Measurements from ENCODE around the gene DPP8. TPM values are rescaled to one million over a fixed set of nuclear protein-coding genes. Genes with fewer than 3 reads are reported as not detected.
"Not testable (repeated sequence)": the region's sequence is repeated elsewhere in the genome, so short reads cannot be mapped to it uniquely, and the experiment has no call there.

DPP8 gene
- total RNA-seq, 1 donor from 2014 or later, result 28.4 TPM

DNA sequence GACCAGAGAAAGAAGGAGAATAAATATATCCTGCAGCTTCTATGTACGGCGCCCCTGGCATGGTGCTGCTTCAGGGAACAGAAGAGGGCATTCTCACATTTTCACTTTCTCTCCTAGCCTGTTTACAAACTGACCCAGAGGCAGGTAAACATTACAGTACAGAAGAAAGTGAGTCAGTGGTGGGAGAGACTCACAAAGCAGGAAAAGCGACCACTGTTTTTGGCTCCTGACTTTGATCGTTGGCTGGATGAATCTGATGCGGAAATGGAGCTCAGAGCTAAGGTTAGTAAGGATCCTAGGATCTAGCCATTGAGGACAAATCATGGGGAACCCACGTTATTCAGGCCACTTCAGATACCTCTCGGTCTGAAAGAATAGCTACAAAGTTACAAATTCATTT is 39.1 kb upstream of the DPP8 start:
- H3K36me3 ChIP-seq (ENCODE audit: control insufficient read depth, insufficient read depth, low read length), result peaks cover 5% of the 10 kb centered on the region
- FAIRE-seq, result no peak
- no peak for TF ChIP-seq CTCF (IDR thresholded peaks at IDR 0.05; ENCODE audit: insufficient read depth, low read length, severe bottlenecking)

DNA sequence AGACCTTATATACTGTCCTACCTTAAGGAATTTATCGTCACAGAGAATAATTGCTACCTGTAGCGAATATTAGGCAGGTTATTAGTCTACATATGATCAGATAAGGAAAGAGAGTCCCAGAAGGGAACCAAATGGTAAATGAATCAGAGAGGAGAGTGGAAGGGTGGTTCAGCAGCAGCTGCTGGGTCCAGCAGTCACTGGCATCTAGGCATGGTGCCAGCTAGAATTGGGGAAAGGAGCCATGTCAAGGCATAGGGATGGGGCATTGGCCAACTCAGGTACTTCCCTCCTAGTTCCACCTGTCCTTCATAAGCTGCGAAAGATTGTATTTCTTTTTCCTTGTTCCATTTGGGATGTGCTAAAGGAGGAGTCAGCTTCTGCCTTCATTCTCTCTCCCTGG is 36.2 kb upstream of the DPP8 start:
- TF ChIP-seq CTCF (IDR thresholded peaks at IDR 0.05; ENCODE audit: insufficient read depth, low read length, severe bottlenecking), result no peak
- DNase-seq (ENCODE audit: low read depth), result no peak
- peaks cover 5% of the 10 kb centered on the region for H3K36me3 ChIP-seq (ENCODE audit: control insufficient read depth, insufficient read depth, low read length)
- no peak overlapping the region for H3K4me3 ChIP-seq (ENCODE audit: low read depth, low read length)
- no peaks in the 10 kb centered on the region for H3K27me3 ChIP-seq (ENCODE audit: control insufficient read depth, insufficient read depth, low read length)
- no peak for FAIRE-seq

More for the DNA sequence above, 39.1 kb upstream of the DPP8 start:
- Histone ChIP-seq H3K27me3 (ENCODE audit: control insufficient read depth, insufficient read depth, low read length) (no peaks in the 10 kb centered on the region), H3K4me3 (ENCODE audit: low read depth, low read length) (no peak overlapping the region)
- DNase-seq (ENCODE audit: low read depth), result no peak

DNA sequence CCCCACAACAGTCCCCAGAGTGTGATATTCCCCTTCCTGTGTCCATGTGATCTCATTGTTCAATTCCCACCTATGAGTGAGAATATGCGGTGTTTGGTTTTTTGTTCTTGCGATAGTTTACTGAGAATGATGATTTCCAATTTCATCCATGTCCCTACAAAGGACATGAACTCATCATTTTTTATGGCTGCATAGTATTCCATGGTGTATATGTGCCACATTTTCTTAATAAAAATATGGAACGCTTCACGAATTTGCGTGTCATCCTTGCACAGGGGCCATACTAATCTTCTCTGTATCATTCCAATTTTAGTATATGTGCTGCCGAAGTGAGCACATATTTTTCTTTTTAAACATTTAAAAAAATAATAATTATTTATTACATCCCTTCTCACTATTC is 35.4 kb upstream of the DPP8 start:
- not testable (repeated sequence) for H3K4me3 ChIP-seq (ENCODE audit: low read depth, low read length); FAIRE-seq; H3K27me3 ChIP-seq (ENCODE audit: control insufficient read depth, insufficient read depth, low read length); DNase-seq (ENCODE audit: low read depth); H3K36me3 ChIP-seq (ENCODE audit: control insufficient read depth, insufficient read depth, low read length)

GRCh38 chr15:65551183-65551582 is 33.7 kb upstream of the DPP8 start:
- no peak overlapping the region for H3K4me3 ChIP-seq (ENCODE audit: low read depth, low read length)
- FAIRE-seq (no peak), DNase-seq (ENCODE audit: low read depth) (no peak)
- TF ChIP-seq CTCF (IDR thresholded peaks at IDR 0.05; ENCODE audit: insufficient read depth, low read length, severe bottlenecking), result no peak
- H3K27me3 ChIP-seq (ENCODE audit: control insufficient read depth, insufficient read depth, low read length), result no peaks in the 10 kb centered on the region
- peaks cover 2% of the 10 kb centered on the region for H3K36me3 ChIP-seq (ENCODE audit: control insufficient read depth, insufficient read depth, low read length)

- DNase-seq (ENCODE audit: low read depth) (no peak), FAIRE-seq (no peak)
- Histone ChIP-seq H3K36me3 (ENCODE audit: control insufficient read depth, insufficient read depth, low read length) (peaks cover 2% of the 10 kb centered on the region), H3K27me3 (ENCODE audit: control insufficient read depth, insufficient read depth, low read length) (no peaks in the 10 kb centered on the region), H3K4me3 (ENCODE audit: low read depth, low read length) (no peak overlapping the region)
- no peak for TF ChIP-seq CTCF (IDR thresholded peaks at IDR 0.05; ENCODE audit: insufficient read depth, low read length, severe bottlenecking)
These were observed 33.2 kb upstream of the DPP8 start for GRCh38 chr15:65550681-65551098.

- not testable (repeated sequence) for H3K36me3 ChIP-seq (ENCODE audit: control insufficient read depth, insufficient read depth, low read length); H3K27me3 ChIP-seq (ENCODE audit: control insufficient read depth, insufficient read depth, low read length); H3K4me3 ChIP-seq (ENCODE audit: low read depth, low read length); FAIRE-seq; DNase-seq (ENCODE audit: low read depth)
These were observed 31.8 kb upstream of the DPP8 start for GRCh38 chr15:65549288-65549687.

GRCh38 chr15:65547841-65548240 is 30.4 kb upstream of the DPP8 start:
- H3K4me3 ChIP-seq (ENCODE audit: low read depth, low read length), result no peak overlapping the region
- H3K27me3 ChIP-seq (ENCODE audit: control insufficient read depth, insufficient read depth, low read length), result no peaks in the 10 kb centered on the region
- TF ChIP-seq CTCF (IDR thresholded peaks at IDR 0.05; ENCODE audit: insufficient read depth, low read length, severe bottlenecking), result no peak
- DNase-seq (ENCODE audit: low read depth) (no peak), FAIRE-seq (no peak)
- no peaks in the 10 kb centered on the region for H3K36me3 ChIP-seq (ENCODE audit: control insufficient read depth, insufficient read depth, low read length)
